Right lobe of liver (tissue), 4 donors: ENCODE measurements around the gene TMEM87B.
"Not testable (repeated sequence)": the region's sequence is repeated elsewhere in the genome, so short reads cannot be mapped to it uniquely, and the experiment has no call there.

Experiments
- POLR2A ChIP-seq: fragments of 450-650 bp; IDR thresholded peaks from one replicate; pipeline ENCODE4 v1.6.1; 2017; ENCODE audit warnings: antibody characterized with exemption, mild to moderate bottlenecking
- TF ChIP-seq, protein P1 (sequence below), 4 donors: fragments of 200-600 bp in 3 of 4; fragments of 450-650 bp in 1 of 4; IDR thresholded peaks; one replicate each; pipeline versions ENCODE4 v1.5.1 to v1.8.0; 2016 to 2022; ENCODE audit warnings: antibody characterized with exemption in 4 of 4, mild to moderate bottlenecking in 2 of 4
- donor health status: DM: no; HTN: no; CAD: no.
- donor health status: DM: no; HTN: no; CAD: no.
- donor health status: DM: no; HTN: yes; CAD: no.

GRCh38 chr2:112039556-112039955, 15.5 kb upstream of the TMEM87B start:
- TF ChIP-seq, protein P1, sequence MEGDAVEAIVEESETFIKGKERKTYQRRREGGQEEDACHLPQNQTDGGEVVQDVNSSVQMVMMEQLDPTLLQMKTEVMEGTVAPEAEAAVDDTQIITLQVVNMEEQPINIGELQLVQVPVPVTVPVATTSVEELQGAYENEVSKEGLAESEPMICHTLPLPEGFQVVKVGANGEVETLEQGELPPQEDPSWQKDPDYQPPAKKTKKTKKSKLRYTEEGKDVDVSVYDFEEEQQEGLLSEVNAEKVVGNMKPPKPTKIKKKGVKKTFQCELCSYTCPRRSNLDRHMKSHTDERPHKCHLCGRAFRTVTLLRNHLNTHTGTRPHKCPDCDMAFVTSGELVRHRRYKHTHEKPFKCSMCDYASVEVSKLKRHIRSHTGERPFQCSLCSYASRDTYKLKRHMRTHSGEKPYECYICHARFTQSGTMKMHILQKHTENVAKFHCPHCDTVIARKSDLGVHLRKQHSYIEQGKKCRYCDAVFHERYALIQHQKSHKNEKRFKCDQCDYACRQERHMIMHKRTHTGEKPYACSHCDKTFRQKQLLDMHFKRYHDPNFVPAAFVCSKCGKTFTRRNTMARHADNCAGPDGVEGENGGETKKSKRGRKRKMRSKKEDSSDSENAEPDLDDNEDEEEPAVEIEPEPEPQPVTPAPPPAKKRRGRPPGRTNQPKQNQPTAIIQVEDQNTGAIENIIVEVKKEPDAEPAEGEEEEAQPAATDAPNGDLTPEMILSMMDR (IDR thresholded peaks at IDR 0.05): not testable (repeated sequence)
- TF ChIP-seq POLR2A: not testable (repeated sequence)
